ENCODE results near the gene C6orf120.
A peak's percentile ranks its signal among the peaks of the same experiment; 100 is the strongest.

C6orf120 gene

GRCh38 chr6:169738976-169739529 is 37.1 kb downstream of the C6orf120 start:
- H3K27ac ChIP-seq, result no peak overlapping the region
- H3K9me3 ChIP-seq, result no peaks in the 10 kb centered on the region
- no peaks in the 10 kb centered on the region for H3K36me3 ChIP-seq
- H3K27me3 ChIP-seq, result peaks cover 26% of the 10 kb centered on the region
- H3K4me1 ChIP-seq (ENCODE audit: control insufficient read depth in 1 of 2, insufficient read depth in 1 of 2, low read depth in 1 of 2, low read length in 1 of 2), result no peaks in the 10 kb centered on the region
- H3K4me3 ChIP-seq (ENCODE audit: low read depth in 1 of 2, low read length in 1 of 2), result no peak overlapping the region
- no peak for TF ChIP-seq CTCF (IDR thresholded peaks at IDR 0.05)

- Histone ChIP-seq H3K4me3 (ENCODE audit: low read depth in 1 of 2, low read length in 1 of 2) (no peak overlapping the region), H3K36me3 (no peaks in the 10 kb centered on the region), H3K27ac (no peak overlapping the region), H3K4me1 (ENCODE audit: control insufficient read depth in 1 of 2, insufficient read depth in 1 of 2, low read depth in 1 of 2, low read length in 1 of 2) (no peaks in the 10 kb centered on the region), H3K27me3 (peaks cover 19% of the 10 kb centered on the region), H3K9me3 (no peaks in the 10 kb centered on the region)
- no peak for TF ChIP-seq CTCF (IDR thresholded peaks at IDR 0.05)
Observed at GRCh38 chr6:169741344-169741743, 39.4 kb downstream of the C6orf120 start.

- Histone ChIP-seq H3K27me3 (peaks cover 12% of the 10 kb centered on the region), H3K27ac (no peak overlapping the region), H3K9me3 (no peaks in the 10 kb centered on the region)
Observed at GRCh38 chr6:169745405-169745804, 43.5 kb downstream of the C6orf120 start.

GRCh38 chr6:169746556-169746955 is 44.6 kb downstream of the C6orf120 start:
- peaks cover 6% of the 10 kb centered on the region in 2 experiments for H3K4me1 ChIP-seq (ENCODE audit: control insufficient read depth in 1 of 2, insufficient read depth in 1 of 2, low read depth in 1 of 2, low read length in 1 of 2)

More at GRCh38 chr6:169745405-169745804, 43.5 kb downstream of the C6orf120 start:
- Histone ChIP-seq H3K4me1 (ENCODE audit: control insufficient read depth in 1 of 2, insufficient read depth in 1 of 2, low read depth in 1 of 2, low read length in 1 of 2) (no peaks in the 10 kb centered on the region), H3K4me3 (ENCODE audit: low read depth in 1 of 2, low read length in 1 of 2) (no peak overlapping the region), H3K36me3 (no peaks in the 10 kb centered on the region)
- TF ChIP-seq CTCF (IDR thresholded peaks at IDR 0.05), result no peak

GRCh38 chr6:169751242-169752073 is 49.5 kb downstream of the C6orf120 start, which contains the start of the genes DYNLT2 and ERMARD:
TSS of gene DYNLT2 (minus strand) at chr6:169751572. CDS start at chr6:169751458, 114 bp downstream.
TSS of gene ERMARD (plus strand) at chr6:169751622. CDS start at chr6:169751658, 36 bp downstream.
- Histone ChIP-seq H3K36me3 (no peaks in the 10 kb centered on the region), H3K27ac (peak within 1 kb of the TSS; percentile 83), H3K4me3 (ENCODE audit: low read depth in 1 of 2, low read length in 1 of 2) (peak within 1 kb of the TSS; percentile 81 to 84), H3K27me3 (no peaks in the 10 kb centered on the region), H3K9me3 (no peaks in the 10 kb centered on the region), H3K4me1 (ENCODE audit: control insufficient read depth in 1 of 2, insufficient read depth in 1 of 2, low read depth in 1 of 2, low read length in 1 of 2) (peaks cover 13 to 15% of the 10 kb centered on the region in 2 experiments)
- peak; percentile 50 for TF ChIP-seq CTCF (IDR thresholded peaks at IDR 0.05)

More at GRCh38 chr6:169746556-169746955, 44.6 kb downstream of the C6orf120 start:
- H3K4me3 ChIP-seq (ENCODE audit: low read depth in 1 of 2, low read length in 1 of 2), result no peak overlapping the region
- H3K36me3 ChIP-seq, result no peaks in the 10 kb centered on the region
- TF ChIP-seq CTCF (IDR thresholded peaks at IDR 0.05), result no peak
- H3K27ac ChIP-seq, result no peak overlapping the region
- peaks cover 12% of the 10 kb centered on the region for H3K27me3 ChIP-seq
- H3K9me3 ChIP-seq, result no peaks in the 10 kb centered on the region
